NCI-H82 treated with DMSO at 0.1 percent for 48 hours (cell line): ENCODE results near the gene OR4C5.
"Not testable (repeated sequence)": the region's sequence is repeated elsewhere in the genome, so short reads cannot be mapped to it uniquely, and the experiment has no call there.

ENCODE experiments used
- DNase-seq: peaks from one replicate; lab custom pipeline; 2025; ENCODE audit not compliant: unreplicated experiment; lab: John Stamatoyannopoulos, UW

OR4C5 gene

GRCh38 chr11:48366365-48366764 lies at the start of gene OR4C5:
Gene OR4C5, minus strand, starts transcription at chr11:48366465. Its CDS starts 0 bp downstream, at chr11:48366465.
- no peak for DNase-seq

GRCh38 chr11:48384670-48385069 lies 18.4 kb upstream of the OR4C5 start:
- DNase-seq: no peak

GRCh38 chr11:48384151-48384550 lies 17.9 kb upstream of the OR4C5 start:
- DNase-seq: not testable (repeated sequence)

GRCh38 chr11:48361289-48361688 lies 5.0 kb downstream of the OR4C5 start:
- not testable (repeated sequence) for DNase-seq

GRCh38 chr11:48354677-48355076 lies 11.6 kb downstream of the OR4C5 start:
- no peak for DNase-seq

- DNase-seq: no peak
Observed at GRCh38 chr11:48354013-48354412, 12.3 kb downstream of the OR4C5 start.

GRCh38 chr11:48346286-48346685 lies 20.0 kb downstream of the OR4C5 start:
- not testable (repeated sequence) for DNase-seq

GRCh38 chr11:48342505-48342904 lies 23.8 kb downstream of the OR4C5 start:
- not testable (repeated sequence) for DNase-seq

GRCh38 chr11:48341466-48341865 lies 24.8 kb downstream of the OR4C5 start:
- DNase-seq: no peak

GRCh38 chr11:48324620-48325019 lies 41.6 kb downstream of the OR4C5 start, which contains the start of gene OR4C3:
Gene OR4C3, plus strand, starts transcription at chr11:48324920. Its CDS starts 102 bp downstream, at chr11:48325022.
- DNase-seq: not testable (repeated sequence)

- DNase-seq: not testable (repeated sequence)
Observed at GRCh38 chr11:48319813-48320212, 46.5 kb downstream of the OR4C5 start.
